ENCODE measurements around the gene ARL15. TPM values are rescaled to one million over a fixed set of nuclear protein-coding genes. Genes with fewer than 3 reads are reported as not detected.

The ARL15 gene
- total RNA-seq, 2 donors from 2014 or later, result 30.6 to 35.7 TPM

GRCh38 chr5:54184806-54185205, 125.6 kb downstream of the ARL15 start:
- intact Hi-C loops (cut with DNase I), result no loop called here
- DNase-seq (ENCODE audit: low spot score), result no peak

GRCh38 chr5:54180630-54181031, 129.7 kb downstream of the ARL15 start:
- intact Hi-C loops (cut with DNase I), result no loop called here
- DNase-seq (ENCODE audit: low spot score), result no peak

- intact Hi-C loops (cut with DNase I), result loop anchor here in 1 of 2 donors (5.0 kb wide), 1 partner anchor 558 kb away; no protein-coding TSS in a partner anchor
- no peak for DNase-seq (ENCODE audit: low spot score)
Observed at GRCh38 chr5:54178991-54179390, 131.4 kb downstream of the ARL15 start.

GRCh38 chr5:54178207-54178606, 132.2 kb downstream of the ARL15 start:
- DNase-seq (ENCODE audit: low spot score), result no peak
- intact Hi-C loops (cut with DNase I), result loop anchor here in 1 of 2 donors (5.0 kb wide), 1 partner anchor 559 kb away; no protein-coding TSS in a partner anchor

GRCh38 chr5:54177058-54177457, 133.3 kb downstream of the ARL15 start:
- DNase-seq (ENCODE audit: low spot score), result no peak
- intact Hi-C loops (cut with DNase I), result loop anchor here in 1 of 2 donors (5.0 kb wide), 1 partner anchor 560 kb away; no protein-coding TSS in a partner anchor

- intact Hi-C loops (cut with DNase I), result loop anchor here in 1 of 2 donors (5.0 kb wide), 1 partner anchor 561 kb away; no protein-coding TSS in a partner anchor
- DNase-seq (ENCODE audit: low spot score), result no peak
Observed at GRCh38 chr5:54176066-54176830, 134.1 kb downstream of the ARL15 start.

GRCh38 chr5:54173251-54173650, 137.1 kb downstream of the ARL15 start:
- DNase-seq (ENCODE audit: low spot score), result no peak
- intact Hi-C loops (cut with DNase I), result no loop called here

- no peak for DNase-seq (ENCODE audit: low spot score)
- intact Hi-C loops (cut with DNase I), result no loop called here
Observed at GRCh38 chr5:54171645-54172384, 138.6 kb downstream of the ARL15 start.

GRCh38 chr5:54165687-54166086, 144.7 kb downstream of the ARL15 start:
- intact Hi-C loops (cut with DNase I), result no loop called here
- no peak for DNase-seq (ENCODE audit: low spot score)

- intact Hi-C loops (cut with DNase I), result no loop called here
- no peak for DNase-seq (ENCODE audit: low spot score)
Observed at GRCh38 chr5:54162184-54162583, 148.2 kb downstream of the ARL15 start.

GRCh38 chr5:54160329-54160728, 150.0 kb downstream of the ARL15 start:
- intact Hi-C loops (cut with DNase I), result no loop called here
- no peak for DNase-seq (ENCODE audit: low spot score)

- intact Hi-C loops (cut with DNase I), result no loop called here
- DNase-seq (ENCODE audit: low spot score), result no peak
Observed at GRCh38 chr5:54159893-54160195, 150.5 kb downstream of the ARL15 start.

- DNase-seq (ENCODE audit: low spot score), result no peak
- intact Hi-C loops (cut with DNase I), result no loop called here
Observed at GRCh38 chr5:54159153-54159892, 151.1 kb downstream of the ARL15 start.

GRCh38 chr5:54156577-54156976, 153.8 kb downstream of the ARL15 start:
- no peak for DNase-seq (ENCODE audit: low spot score)
- intact Hi-C loops (cut with DNase I), result no loop called here

- no peak for DNase-seq (ENCODE audit: low spot score)
- intact Hi-C loops (cut with DNase I), result no loop called here
Observed at GRCh38 chr5:54150841-54151240, 159.5 kb downstream of the ARL15 start.

GRCh38 chr5:54148858-54149257, 161.5 kb downstream of the ARL15 start:
- intact Hi-C loops (cut with DNase I), result no loop called here
- no peak for DNase-seq (ENCODE audit: low spot score)

- DNase-seq (ENCODE audit: low spot score), result no peak
- intact Hi-C loops (cut with DNase I), result no loop called here
Observed at GRCh38 chr5:54148067-54148845, 162.1 kb downstream of the ARL15 start.

GRCh38 chr5:54146916-54147315, 163.5 kb downstream of the ARL15 start:
- intact Hi-C loops (cut with DNase I), result no loop called here
- DNase-seq (ENCODE audit: low spot score), result no peak

GRCh38 chr5:54146390-54146789, 164.0 kb downstream of the ARL15 start:
- no peak for DNase-seq (ENCODE audit: low spot score)
- intact Hi-C loops (cut with DNase I), result no loop called here

All from posterior vena cava (tissue), 2 donors.